Tibial nerve (tissue), 4 donors: Measurements from ENCODE around the gene TRPM1. TPM values are rescaled to one million over a fixed set of nuclear protein-coding genes. Genes with fewer than 3 reads are reported as not detected.

Source experiments
- DNase-seq, 2 donors: peaks; one replicate each; pipeline ENCODE4 v3.0.0-alpha.2; 2019; ENCODE audit warnings: low spot score in 2 of 2
- H3K27ac ChIP-seq, 4 donors: fragments of 200-600 bp; sonication (generic) in 3 of 4; one replicate each; pipeline ENCODE4 v1.5.1; 2017 to 2019; ENCODE audit warnings: mild to moderate bottlenecking in 1 of 4
- H3K27me3 ChIP-seq, 2 donors: fragments of 200-600 bp; sonication (generic) in 1 of 2; one replicate each; pipeline versions ENCODE4 v1.5.1 to v1.6.0; 2017 to 2019
- H3K36me3 ChIP-seq, 3 donors: fragments of 200-600 bp; sonication (generic); one replicate each; pipeline ENCODE4 v1.5.1; 2018 to 2019
- H3K4me1 ChIP-seq, 4 donors: fragments of 200-600 bp; sonication (generic) in 3 of 4; one replicate each; pipeline ENCODE4 v1.5.1; 2017 to 2019
- H3K4me3 ChIP-seq, 4 donors: fragments of 200-600 bp; sonication (generic) in 3 of 4; one replicate each; pipeline ENCODE4 v1.5.1; 2017 to 2019; ENCODE audit warnings: mild to moderate bottlenecking in 1 of 4, moderate library complexity in 1 of 4
- H3K9me3 ChIP-seq, 4 donors: fragments of 200-600 bp; sonication (generic) in 3 of 4; one replicate each; pipeline ENCODE4 v1.5.1; 2017 to 2019
- EP300 ChIP-seq, 2 donors: sonication (generic); formaldehyde crosslinking; IDR thresholded peaks; one replicate each; pipeline ENCODE4 v1.6.1; 2017; ENCODE audit warnings: antibody characterized with exemption in 2 of 2, mild to moderate bottlenecking in 1 of 2
- POLR2A ChIP-seq, 2 donors: fragments of 450-650 bp; IDR thresholded peaks; one replicate each; pipeline ENCODE4 v1.6.1; 2017; ENCODE audit warnings: antibody characterized with exemption in 2 of 2, mild to moderate bottlenecking in 2 of 2, moderate library complexity in 2 of 2
- WGBS, 2 donors: methylation state at CpG; one replicate each; pipeline ENCODE4 v1.1.5; 2018; 5-methylcytosine and 5-hydroxymethylcytosine counted together
- total RNA-seq, 4 donors: library from RNA; depleted of rRNA; stranded (reverse); fragments of >200 nt; gene quantifications; one replicate each; pipeline ENCODE4 v1.1.0, GENCODE V29; 2016
- TF ChIP-seq, protein P1 (sequence below), 5 experiments: fragments of 200-600 bp in 3 of 5; fragments of 450-650 bp in 2 of 5; sonication (generic) in 3 of 5; IDR thresholded peaks; one replicate each; pipeline ENCODE4 v1.5.1; 2016 to 2019; ENCODE audit warnings: antibody characterized with exemption in 5 of 5, mild to moderate bottlenecking in 3 of 5, moderate library complexity in 2 of 5

The TRPM1 gene
- total RNA-seq, 4 donors from 2014 or later: not detected

- H3K36me3 ChIP-seq: no peaks in the 10 kb centered on the region
- H3K9me3 ChIP-seq: peaks cover 0 to 5% (median 0%) of the 10 kb centered on the region in 4 donors
- H3K4me3 ChIP-seq: no peak overlapping the region
- H3K27ac ChIP-seq: no peak overlapping the region
- no peaks in the 10 kb centered on the region for H3K27me3 ChIP-seq
- H3K4me1 ChIP-seq: no peaks in the 10 kb centered on the region
- no peak for DNase-seq
- TF ChIP-seq EP300 (IDR thresholded peaks at IDR 0.05): no peak
- no peak for TF ChIP-seq POLR2A (IDR thresholded peaks at IDR 0.05)
- TF ChIP-seq, protein P1, sequence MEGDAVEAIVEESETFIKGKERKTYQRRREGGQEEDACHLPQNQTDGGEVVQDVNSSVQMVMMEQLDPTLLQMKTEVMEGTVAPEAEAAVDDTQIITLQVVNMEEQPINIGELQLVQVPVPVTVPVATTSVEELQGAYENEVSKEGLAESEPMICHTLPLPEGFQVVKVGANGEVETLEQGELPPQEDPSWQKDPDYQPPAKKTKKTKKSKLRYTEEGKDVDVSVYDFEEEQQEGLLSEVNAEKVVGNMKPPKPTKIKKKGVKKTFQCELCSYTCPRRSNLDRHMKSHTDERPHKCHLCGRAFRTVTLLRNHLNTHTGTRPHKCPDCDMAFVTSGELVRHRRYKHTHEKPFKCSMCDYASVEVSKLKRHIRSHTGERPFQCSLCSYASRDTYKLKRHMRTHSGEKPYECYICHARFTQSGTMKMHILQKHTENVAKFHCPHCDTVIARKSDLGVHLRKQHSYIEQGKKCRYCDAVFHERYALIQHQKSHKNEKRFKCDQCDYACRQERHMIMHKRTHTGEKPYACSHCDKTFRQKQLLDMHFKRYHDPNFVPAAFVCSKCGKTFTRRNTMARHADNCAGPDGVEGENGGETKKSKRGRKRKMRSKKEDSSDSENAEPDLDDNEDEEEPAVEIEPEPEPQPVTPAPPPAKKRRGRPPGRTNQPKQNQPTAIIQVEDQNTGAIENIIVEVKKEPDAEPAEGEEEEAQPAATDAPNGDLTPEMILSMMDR (IDR thresholded peaks at IDR 0.05): no peak
- WGBS, 2 donors: 86 to 94% methylated on average over 3 of the region's 3 CpGs
Observed at GRCh38 chr15:30999729-31000128, 101.8 kb downstream of the TRPM1 start.

DNA sequence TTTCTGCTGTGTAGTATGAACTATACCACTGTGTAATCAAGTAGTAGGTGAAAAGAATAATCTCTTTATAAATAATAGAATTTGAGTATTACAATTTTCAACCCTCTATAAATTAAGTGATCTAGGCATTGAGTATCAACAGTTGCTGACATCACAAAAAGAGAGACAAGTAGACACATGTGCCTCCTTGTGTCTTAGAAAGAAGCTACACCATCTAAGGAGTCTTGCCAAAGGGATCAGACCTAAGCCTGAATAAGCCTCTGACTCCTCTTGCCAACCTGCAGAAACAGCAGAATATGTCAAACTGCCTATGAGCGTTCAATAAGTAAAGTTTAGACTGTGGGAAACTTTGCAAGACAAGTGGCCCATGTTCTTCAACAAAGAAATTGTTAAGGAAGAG lies 104.3 kb downstream of the TRPM1 start:
- H3K36me3 ChIP-seq: no peaks in the 10 kb centered on the region

DNA sequence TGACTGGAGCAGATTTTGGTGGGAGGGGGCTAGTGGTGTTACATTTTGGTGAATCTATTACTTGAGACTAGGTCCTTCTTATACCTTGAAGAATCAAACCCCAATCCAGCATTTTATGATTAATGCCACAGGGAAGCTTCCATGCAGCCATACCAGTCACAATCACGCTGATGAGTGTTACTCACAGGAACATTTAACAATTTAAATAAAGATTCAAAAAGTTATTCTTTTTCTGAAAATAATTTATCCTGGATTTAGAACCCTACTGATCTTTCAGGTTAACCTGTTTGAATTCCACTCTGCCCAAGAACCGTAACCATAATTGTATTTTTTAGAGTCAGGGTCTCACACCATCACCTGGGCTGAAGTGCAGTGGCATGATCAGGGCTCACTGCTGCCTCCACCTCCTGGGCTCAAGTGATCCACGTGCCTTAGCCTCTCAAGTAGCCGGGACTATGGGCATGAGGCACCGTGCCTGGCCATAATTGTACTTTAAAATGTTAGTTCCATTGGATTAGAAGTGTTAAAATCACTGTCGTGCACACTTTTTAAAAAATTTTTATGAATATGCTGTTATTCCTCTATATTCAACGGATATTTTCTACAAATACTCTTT lies 109.2 kb downstream of the TRPM1 start:
- DNase-seq: no peak
- Histone ChIP-seq H3K4me1 (peaks cover 0 to 33% (median 18%) of the 10 kb centered on the region in 4 donors), H3K27me3 (no peaks in the 10 kb centered on the region), H3K27ac (peak overlapping the region; percentile 88 to 99 (median 95)), H3K9me3 (no peaks in the 10 kb centered on the region), H3K36me3 (no peaks in the 10 kb centered on the region), H3K4me3 (peak overlapping the region; percentile 74 to 88 (median 78))
- TF ChIP-seq EP300 (IDR thresholded peaks at IDR 0.05): no peak
- TF ChIP-seq, protein P1 (IDR thresholded peaks at IDR 0.05): no peak
- no peak for TF ChIP-seq POLR2A (IDR thresholded peaks at IDR 0.05)
- WGBS, 2 donors: 75 to 79% methylated on average over 7 of the region's 7 CpGs

More for the DNA sequence above, 104.3 kb downstream of the TRPM1 start:
- Histone ChIP-seq H3K4me3 (no peak overlapping the region), H3K9me3 (peaks cover 0 to 5% (median 0%) of the 10 kb centered on the region in 4 donors), H3K27me3 (no peaks in the 10 kb centered on the region), H3K27ac (no peak overlapping the region), H3K4me1 (peaks cover 0 to 4% (median 0%) of the 10 kb centered on the region in 4 donors)
- TF ChIP-seq POLR2A (IDR thresholded peaks at IDR 0.05): no peak
- TF ChIP-seq EP300 (IDR thresholded peaks at IDR 0.05): no peak
- TF ChIP-seq, protein P1 (IDR thresholded peaks at IDR 0.05): no peak
- WGBS, 2 donors: 90 to 98% methylated on average over 1 of the region's 1 CpG
- no peak for DNase-seq

DNA sequence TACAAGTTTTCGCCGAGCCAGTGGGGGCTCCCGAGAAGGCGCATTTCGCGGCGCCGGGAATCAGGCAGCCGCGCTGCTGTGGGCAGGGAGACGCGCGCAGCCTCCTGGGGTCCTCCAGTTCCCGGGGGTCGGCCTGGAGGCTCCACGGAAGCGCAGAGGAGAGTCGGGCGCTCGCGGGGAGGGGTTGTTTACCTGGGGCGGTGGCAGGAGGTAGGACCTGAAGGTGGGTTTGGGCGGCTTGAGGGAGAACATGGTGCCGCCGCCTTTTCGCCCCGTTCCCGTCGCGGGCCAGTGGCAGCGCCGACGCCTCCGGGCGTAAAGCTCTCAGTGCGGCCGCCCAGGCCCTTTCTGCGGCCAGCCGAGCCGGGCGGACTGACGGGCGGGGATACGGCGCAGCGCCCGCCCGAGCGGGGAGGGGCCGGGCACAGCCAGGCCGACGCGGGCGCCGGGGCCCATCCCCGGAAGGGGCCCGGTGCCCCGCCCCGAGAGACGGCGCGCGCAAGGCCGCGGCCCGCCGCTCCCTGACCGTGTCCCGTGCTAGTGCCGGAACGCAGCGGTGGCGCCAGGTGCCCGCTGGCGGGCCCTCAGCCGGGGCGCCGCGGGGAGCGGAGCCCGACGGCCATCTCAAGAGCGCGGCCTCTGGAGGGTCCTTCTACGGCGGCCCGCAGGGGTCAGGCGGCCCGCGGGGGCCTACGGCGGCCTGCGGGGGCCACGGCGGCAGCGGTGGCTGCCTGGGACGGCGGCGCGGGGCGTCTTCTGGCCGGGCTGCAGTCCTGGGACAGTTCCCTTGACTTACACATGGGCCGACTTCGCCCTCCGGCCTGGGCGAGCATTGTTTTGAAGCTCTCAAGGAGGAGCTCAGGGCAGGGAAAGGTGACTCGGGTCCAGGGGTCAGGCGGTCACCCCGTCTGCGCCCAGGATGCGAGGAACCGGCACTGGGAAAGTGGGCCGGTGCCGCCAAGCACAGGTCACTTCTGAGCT lies 110.0 kb downstream of the TRPM1 start, which contains the start of gene MTMR10:
MTMR10 (minus strand) TSS at position 374 of the 981 bp plus-strand sequence; CDS start at position 252, 122 bp downstream.
- no peaks in the 10 kb centered on the region for H3K9me3 ChIP-seq
- 0% methylated on average over 43 to 85 of the region's 114 CpGs for WGBS, 2 donors
- peak within 1 kb of the TSS; percentile 74 to 100 (median 82) for H3K4me3 ChIP-seq
- H3K27ac ChIP-seq: peak within 1 kb of the TSS; percentile 88 to 99 (median 95)
- H3K27me3 ChIP-seq: no peaks in the 10 kb centered on the region
- peak; percentile 39 to 41 for DNase-seq
- TF ChIP-seq POLR2A (IDR thresholded peaks at IDR 0.05) (peak; percentile 61 to 91), EP300 (IDR thresholded peaks at IDR 0.05) (peak in 1 of 2 donors; percentile 77)
- TF ChIP-seq, protein P1 (IDR thresholded peaks at IDR 0.05): peak in 2 of 5 experiments; percentile 51 to 63
- H3K36me3 ChIP-seq: peaks cover 0 to 2% (median 0%) of the 10 kb centered on the region in 3 donors
- peaks cover 0 to 42% (median 21%) of the 10 kb centered on the region in 4 donors for H3K4me1 ChIP-seq
